OCI-LY7 (cell line): ENCODE measurements around the gene CHCHD6. TPM values are rescaled to one million over a fixed set of nuclear protein-coding genes. Genes with fewer than 3 reads are reported as not detected.

Experiments
- BruUV-seq: library from RNA; stranded (reverse); fragments of 400-500 nt; replicated peaks from 2 replicates; lab custom pipeline; 2021; lab: Mats Ljungman, UMichigan
- CTCF ChIA-PET: fragments of 300-600 bp; sonication (Branson Sonifier 250); formaldehyde crosslinking; loops from one replicate; lab custom pipeline; 2022; ENCODE audit warnings: antibody characterized with exemption; ENCODE audit not compliant: unreplicated experiment; lab: Charles Lee
- POLR2A ChIA-PET: fragments of 300-600 bp; sonication (Branson Sonifier 250); formaldehyde crosslinking; loops from one replicate; lab custom pipeline; 2022; ENCODE audit warnings: antibody characterized with exemption; lab: Charles Lee
- DNase-seq: peaks from one replicate; pipeline ENCODE4 v3.0.0-alpha.2; 2015; ENCODE audit warnings: low spot score
- H2AFZ ChIP-seq: fragments of 200-600 bp; sonication (generic), shearing (Covaris generic); 2 replicates; pipeline ENCODE4 v1.6.1; 2014; ENCODE audit warnings: mild to moderate bottlenecking, antibody characterized with exemption, low read length, moderate library complexity
- H3K27ac ChIP-seq: fragments of 200-600 bp; sonication (generic); 2 replicates; pipeline ENCODE4 v1.5.1; 2014; ENCODE audit warnings: mixed run types, low read depth, mild to moderate bottlenecking, moderate library complexity, low read length, inconsistent platforms; ENCODE audit not compliant: poor library complexity, severe bottlenecking
- H3K36me3 ChIP-seq: fragments of 200-600 bp; sonication (generic); 2 replicates; pipeline ENCODE4 v1.6.1; 2014; ENCODE audit warnings: mild to moderate bottlenecking, antibody characterized with exemption, low read length, moderate library complexity, mixed read lengths; ENCODE audit not compliant: insufficient read depth
- H3K4me1 ChIP-seq: fragments of 200-600 bp; sonication (generic); 2 replicates; pipeline ENCODE4 v1.5.1; 2014; ENCODE audit warnings: mild to moderate bottlenecking, low read length; ENCODE audit not compliant: insufficient read depth, poor library complexity, severe bottlenecking
- H3K4me2 ChIP-seq: fragments of 200-600 bp; sonication (generic); 2 replicates; pipeline ENCODE4 v1.6.1; 2014; ENCODE audit warnings: mild to moderate bottlenecking, low read length
- H3K4me3 ChIP-seq: fragments of 200-600 bp; sonication (generic); 2 replicates; pipeline ENCODE4 v1.5.1; 2014; ENCODE audit warnings: mild to moderate bottlenecking, low read depth, low read length; ENCODE audit not compliant: poor library complexity, severe bottlenecking
- H3K79me2 ChIP-seq: fragments of 200-600 bp; sonication (generic); 2 replicates; pipeline ENCODE4 v1.6.1; 2016; ENCODE audit warnings: low read depth, mild to moderate bottlenecking, low read length, moderate library complexity, mixed read lengths; ENCODE audit not compliant: insufficient read depth
- H3K9me2 ChIP-seq: fragments of 200-600 bp; sonication (generic); 2 replicates; pipeline ENCODE4 v1.6.1; 2016; ENCODE audit warnings: mild to moderate bottlenecking, low read length, mixed read lengths; ENCODE audit not compliant: insufficient read depth
- H3K9me3 ChIP-seq: fragments of 200-600 bp; sonication (generic); 2 replicates; pipeline ENCODE4 v1.6.1; 2014; ENCODE audit warnings: mild to moderate bottlenecking, mixed run types, low read length, mixed read lengths
- H4K20me1 ChIP-seq: fragments of 200-600 bp; sonication (generic); 2 replicates; pipeline ENCODE4 v1.6.1; 2014; ENCODE audit warnings: mild to moderate bottlenecking, antibody characterized with exemption, low read length, moderate library complexity, mixed read lengths; ENCODE audit not compliant: insufficient read depth
- CTCF ChIP-seq: fragments of 200-600 bp; sonication (generic); conservative IDR thresholded peaks from 2 replicates; pipeline ENCODE4 v1.5.1; 2014; ENCODE audit warnings: mild to moderate bottlenecking, antibody characterized with exemption, low read length, moderate library complexity, mixed read lengths
- EZH2phosphoT487 ChIP-seq: fragments of 200-600 bp; sonication (generic); IDR thresholded peaks from 2 replicates; pipeline ENCODE4 v1.6.1; 2018; ENCODE audit warnings: low read depth, borderline replicate concordance, mild to moderate bottlenecking, mixed run types, antibody characterized with exemption, low read length, moderate library complexity, mixed read lengths
- intact Hi-C: fragments of 100-400 bp; cut with micrococcal nuclease; formaldehyde crosslinking; loops from one replicate; pipeline ENCODE4 v1.10.0; 2022; ENCODE audit not compliant: unreplicated experiment
- total RNA-seq, 2 experiments: library from RNA; depleted of rRNA in 1 of 2; stranded (reverse); fragments of >200 nt in 1 of 2; shearing (Covaris generic) in 1 of 2; gene quantifications; 2 replicates each; pipeline ENCODE4 v1.2.3, GENCODE V29; 2014 to 2022

Gene CHCHD6
- total RNA-seq, 2 experiments from 2014 or later, result 14.7 to 21.2 TPM

DNA sequence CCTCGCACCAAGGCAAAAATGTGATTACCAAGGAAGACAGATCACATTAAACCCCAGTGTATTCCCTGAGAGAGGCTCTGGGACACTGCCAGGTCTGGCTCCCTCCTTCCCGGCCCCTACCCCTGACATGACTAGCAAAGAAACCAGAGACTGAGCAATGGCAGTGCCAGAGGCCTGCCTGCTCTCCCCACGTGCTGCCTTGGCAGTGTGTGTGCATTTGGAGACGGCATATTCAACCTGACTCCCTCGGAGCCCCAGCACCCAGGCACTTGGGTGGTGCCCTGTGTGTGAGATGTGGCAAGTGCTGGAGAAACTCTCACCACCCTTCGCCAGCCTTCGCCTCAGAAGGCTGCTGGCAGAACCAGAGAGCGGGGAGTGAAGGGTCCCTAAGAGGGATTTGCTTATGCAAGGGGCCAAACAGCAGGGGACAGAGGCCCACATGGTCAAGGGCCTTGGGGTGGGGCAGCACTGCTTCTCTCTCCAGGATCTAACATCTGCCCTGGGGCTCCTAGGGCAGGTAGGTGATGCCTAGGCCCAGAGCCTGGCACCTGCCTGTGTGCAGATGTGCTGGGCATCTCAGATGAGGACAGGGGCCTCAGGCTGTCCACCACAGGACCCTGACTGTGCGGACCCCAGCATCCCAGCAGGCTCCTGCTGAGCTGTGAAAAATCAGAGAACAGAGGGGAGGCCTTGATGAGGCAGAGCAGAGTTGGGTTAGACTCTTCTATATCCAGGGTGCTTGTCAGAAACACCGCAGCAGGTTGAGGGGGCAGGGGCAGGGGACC lies 255.3 kb downstream of the CHCHD6 start:
- POLR2A ChIA-PET, result no interaction called here
- intact Hi-C loops, result loop anchor here (5.0 kb wide), 1 partner anchor 602 kb away; the partner anchor contains the start of gene KLF15

DNA sequence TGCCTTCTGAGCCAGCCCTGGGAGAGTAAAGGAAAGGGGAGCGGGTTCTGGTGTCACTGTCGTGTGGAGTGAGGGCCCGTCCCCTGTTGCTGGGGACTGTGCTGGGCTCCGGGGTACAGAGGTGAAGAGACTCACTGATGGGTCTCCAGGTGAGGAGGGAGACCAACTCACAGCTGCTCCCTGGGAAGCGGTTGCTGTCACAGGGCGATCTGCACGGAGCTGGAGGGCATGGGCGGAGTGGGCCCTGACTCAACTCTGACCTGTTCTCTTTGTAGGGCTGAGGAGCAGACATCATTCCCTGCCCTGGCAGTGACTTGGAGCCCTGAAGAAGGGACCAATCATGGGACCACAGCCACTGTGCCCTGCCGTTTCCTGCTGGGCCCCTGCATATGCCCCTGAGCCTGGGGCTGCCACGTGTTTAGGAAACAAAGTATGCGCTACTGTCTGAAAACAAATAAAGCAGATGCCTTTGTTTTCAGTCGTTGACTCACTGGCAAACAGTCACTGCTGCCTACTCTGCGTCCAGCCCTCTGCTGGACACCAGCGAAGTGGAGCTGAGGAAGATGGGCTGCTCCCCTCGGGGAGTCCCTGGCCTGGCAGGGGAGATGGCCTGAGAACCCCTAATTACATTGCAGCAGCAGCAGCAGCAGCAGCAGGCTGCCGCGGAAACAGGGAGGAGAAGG lies 256.0 kb downstream of the CHCHD6 start:
- H3K4me2 ChIP-seq, result no peak overlapping the region
- CTCF ChIA-PET, result no interaction called here
- no peak overlapping the region for H3K27ac ChIP-seq
- no peaks in the 10 kb centered on the region for H3K9me2 ChIP-seq
- no peaks in the 10 kb centered on the region for H3K79me2 ChIP-seq
- H3K9me3 ChIP-seq, result no peaks in the 10 kb centered on the region
- no peaks in the 10 kb centered on the region for H3K36me3 ChIP-seq
- no peak for TF ChIP-seq CTCF
- no peak for TF ChIP-seq EZH2phosphoT487
- POLR2A ChIA-PET, result no interaction called here
- H3K4me3 ChIP-seq, result no peak overlapping the region
- no peak for DNase-seq
- intact Hi-C loops, result loop anchor here (5.0 kb wide), 1 partner anchor 603 kb away; the partner anchor contains the start of gene KLF15
- BruUV-seq, result no TSS peak
- no peak overlapping the region for H2AFZ ChIP-seq
- no peaks in the 10 kb centered on the region for H4K20me1 ChIP-seq
- peaks cover 24% of the 10 kb centered on the region for H3K4me1 ChIP-seq

More for the DNA sequence above, 255.3 kb downstream of the CHCHD6 start:
- Histone ChIP-seq H3K9me3 (no peaks in the 10 kb centered on the region), H3K4me1 (peaks cover 31% of the 10 kb centered on the region), H3K79me2 (no peaks in the 10 kb centered on the region), H3K36me3 (no peaks in the 10 kb centered on the region), H3K4me3 (no peak overlapping the region), H4K20me1 (no peaks in the 10 kb centered on the region), H3K27ac (no peak overlapping the region), H3K4me2 (no peak overlapping the region), H3K9me2 (no peaks in the 10 kb centered on the region), H2AFZ (no peak overlapping the region)
- CTCF ChIA-PET, result no interaction called here
- TF ChIP-seq CTCF (no peak), EZH2phosphoT487 (no peak)
- no TSS peak for BruUV-seq
- no peak for DNase-seq

GRCh38 chr3:126960604-126960995 lies 256.6 kb downstream of the CHCHD6 start:
- POLR2A ChIA-PET, result no interaction called here
- Histone ChIP-seq H3K27ac (no peak overlapping the region), H4K20me1 (no peaks in the 10 kb centered on the region), H3K9me3 (no peaks in the 10 kb centered on the region), H3K4me3 (no peak overlapping the region), H3K4me2 (no peak overlapping the region), H3K36me3 (no peaks in the 10 kb centered on the region), H2AFZ (no peak overlapping the region), H3K79me2 (no peaks in the 10 kb centered on the region), H3K9me2 (no peaks in the 10 kb centered on the region), H3K4me1 (peaks cover 18% of the 10 kb centered on the region)
- TF ChIP-seq CTCF, result no peak
- TF ChIP-seq EZH2phosphoT487, result no peak
- CTCF ChIA-PET, result interaction anchor here (0.6 kb wide), 3 partner anchors 22 to 463 kb away, joined by 4 read pairs; partner anchors contain the start of gene PLXNA1
- intact Hi-C loops, result no loop called here
- no TSS peak for BruUV-seq
- no peak for DNase-seq
